Spleen (tissue), 11 donors: ENCODE measurements around the gene FHAD1. TPM values are rescaled to one million over a fixed set of nuclear protein-coding genes. Genes with fewer than 3 reads are reported as not detected.

ENCODE experiments used
- DNase-seq: peaks from one replicate; pipeline ENCODE4 v3.0.0-alpha.2; 2020
- H3K27ac ChIP-seq, 8 donors: fragments of 200-600 bp; sonication (generic) in 7 of 8; 1 replicate in 4 of 8; 2 replicates in 4 of 8; pipeline versions ENCODE4 v1.5.0 to v1.8.0; 2016 to 2021; ENCODE audit warnings: inconsistent platforms in 4 of 8, mild to moderate bottlenecking in 4 of 8, moderate library complexity in 1 of 8
- H3K27me3 ChIP-seq, 7 donors: fragments of 200-600 bp; sonication (generic) in 6 of 7; replicated peaks in 1 of 7; 1 replicate in 4 of 7; 2 replicates in 3 of 7; pipeline versions ENCODE4 v1.5.0 to v1.8.0; 2016 to 2021; ENCODE audit warnings: inconsistent platforms in 3 of 7, mild to moderate bottlenecking in 1 of 7
- H3K36me3 ChIP-seq, 6 donors: fragments of 200-600 bp; sonication (generic) in 5 of 6; 1 replicate in 4 of 6; 2 replicates in 2 of 6; pipeline versions ENCODE4 v1.5.0 to v1.8.0; 2016 to 2021; ENCODE audit warnings: inconsistent platforms in 2 of 6
- H3K4me1 ChIP-seq, 6 donors: fragments of 200-600 bp; sonication (generic) in 5 of 6; 1 replicate in 3 of 6; 2 replicates in 3 of 6; pipeline versions ENCODE4 v1.5.0 to v1.8.0; 2016 to 2021; ENCODE audit warnings: inconsistent platforms in 3 of 6
- H3K4me3 ChIP-seq, 8 donors: fragments of 200-600 bp; sonication (generic) in 7 of 8; 1 replicate in 4 of 8; 2 replicates in 4 of 8; pipeline versions ENCODE4 v1.5.0 to v1.8.0; 2016 to 2021; ENCODE audit warnings: inconsistent platforms in 4 of 8, mild to moderate bottlenecking in 4 of 8, moderate library complexity in 2 of 8
- H3K9me3 ChIP-seq, 8 donors: fragments of 200-600 bp; sonication (generic) in 7 of 8; 1 replicate in 4 of 8; 2 replicates in 4 of 8; pipeline versions ENCODE4 v1.5.0 to v1.8.0; 2016 to 2021; ENCODE audit warnings: inconsistent platforms in 4 of 8
- POLR2A ChIP-seq, 3 donors: fragments of 450-650 bp; IDR thresholded peaks; one replicate each; pipeline ENCODE4 v1.5.1; 2017; ENCODE audit warnings: antibody characterized with exemption in 3 of 3, mild to moderate bottlenecking in 1 of 3
- POLR2AphosphoS5 ChIP-seq, 3 donors: sonication (generic); formaldehyde crosslinking; IDR thresholded peaks; one replicate each; pipeline ENCODE4 v1.5.1; 2017; ENCODE audit warnings: antibody characterized with exemption in 3 of 3
- WGBS, 5 donors: extraction: QIAGEN DNeasy Blood & Tissue Kit in 3 of 5; methylation state at CpG; one replicate each; pipeline versions ENCODE4 v1.1.5 to v1.1.7; 2013 to 2018; 5-methylcytosine and 5-hydroxymethylcytosine counted together
- intact Hi-C: fragments of 100-400 bp; cut with DNase I; formaldehyde crosslinking; loops from one replicate; pipeline ENCODE4 v1.15.0; 2023; ENCODE audit warnings: low total_unique reads
- polyA plus RNA-seq, 3 donors: library from polyadenylated mRNA; stranded (reverse); fragments of 200-250 nt; gene quantifications; one replicate each; pipeline ENCODE4 v1.2.1, GENCODE V29; 2013
- total RNA-seq, 7 donors: library from RNA; depleted of rRNA in 3 of 7; stranded (reverse); fragments of >200 nt in 3 of 7; fragmentation: NEBNext Ultra II Directional in 4 of 7; extraction: Animal tissue kit (Norgen Biotek cat#: 25700) in 4 of 7; gene quantifications; one replicate each; pipeline versions ENCODE4 v1.1.0 to v1.2.1, GENCODE V29; 2016 to 2021
- TF ChIP-seq, protein P1 (sequence below), 11 experiments: fragments of 200-600 bp in 7 of 11; fragments of 450-650 bp in 4 of 11; sonication (generic) in 4 of 11; IDR thresholded peaks in 8 of 11; conservative IDR thresholded peaks in 3 of 11; 1 replicate in 7 of 11; 2 replicates in 4 of 11; pipeline versions ENCODE4 v1.4.0 to v1.8.0; 2016 to 2021; ENCODE audit warnings: antibody characterized with exemption in 11 of 11, inconsistent platforms in 4 of 11, mild to moderate bottlenecking in 1 of 11
- donor health status: healthy with polysubstance abuse.
- donor health status: DM: no; HTN: no; CAD: no; lungs with moderate emphysema.
- donor health status: DM: no; HTN: no; CAD: no.
- donor health status: Bipolar disorder and iron deficiency.
- donor health status: healthy.
- donor health status: DM: no; HTN: no; CAD: no.
- donor health status: DM: yes; HTN: yes; CAD: no.

FHAD1 gene
- total and polyA plus RNA-seq, 10 donors = 0.22 to 1.0 (median 0.28) TPM; not detected in 3

GRCh38 chr1:15362096-15362736 is 115.2 kb downstream of the FHAD1 start:
- no peak for DNase-seq
- H3K9me3 ChIP-seq = no peaks in the 10 kb centered on the region
- 84 to 90% (median 89%) methylated on average over 10 to 13 of the region's 13 CpGs for WGBS, 5 donors
- peaks cover 0 to 4% (median 0%) of the 10 kb centered on the region in 6 donors for H3K4me1 ChIP-seq
- TF ChIP-seq, protein P1, sequence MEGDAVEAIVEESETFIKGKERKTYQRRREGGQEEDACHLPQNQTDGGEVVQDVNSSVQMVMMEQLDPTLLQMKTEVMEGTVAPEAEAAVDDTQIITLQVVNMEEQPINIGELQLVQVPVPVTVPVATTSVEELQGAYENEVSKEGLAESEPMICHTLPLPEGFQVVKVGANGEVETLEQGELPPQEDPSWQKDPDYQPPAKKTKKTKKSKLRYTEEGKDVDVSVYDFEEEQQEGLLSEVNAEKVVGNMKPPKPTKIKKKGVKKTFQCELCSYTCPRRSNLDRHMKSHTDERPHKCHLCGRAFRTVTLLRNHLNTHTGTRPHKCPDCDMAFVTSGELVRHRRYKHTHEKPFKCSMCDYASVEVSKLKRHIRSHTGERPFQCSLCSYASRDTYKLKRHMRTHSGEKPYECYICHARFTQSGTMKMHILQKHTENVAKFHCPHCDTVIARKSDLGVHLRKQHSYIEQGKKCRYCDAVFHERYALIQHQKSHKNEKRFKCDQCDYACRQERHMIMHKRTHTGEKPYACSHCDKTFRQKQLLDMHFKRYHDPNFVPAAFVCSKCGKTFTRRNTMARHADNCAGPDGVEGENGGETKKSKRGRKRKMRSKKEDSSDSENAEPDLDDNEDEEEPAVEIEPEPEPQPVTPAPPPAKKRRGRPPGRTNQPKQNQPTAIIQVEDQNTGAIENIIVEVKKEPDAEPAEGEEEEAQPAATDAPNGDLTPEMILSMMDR (IDR thresholded peaks at IDR 0.05 in 8 of 11, conservative IDR thresholded peaks at IDR 0.05 in 3 of 11) = no peak
- TF ChIP-seq POLR2A (IDR thresholded peaks at IDR 0.05) (no peak), POLR2AphosphoS5 (IDR thresholded peaks at IDR 0.05) (no peak)
- intact Hi-C loops = no loop called here
- H3K27me3 ChIP-seq = no peaks in the 10 kb centered on the region
- no peaks in the 10 kb centered on the region for H3K36me3 ChIP-seq
- no peak overlapping the region for H3K4me3 ChIP-seq
- H3K27ac ChIP-seq = no peak overlapping the region

GRCh38 chr1:15362737-15363128 is 115.7 kb downstream of the FHAD1 start:
- WGBS, 5 donors = 76 to 90% (median 81%) methylated on average over 3 to 4 of the region's 4 CpGs
- intact Hi-C loops = no loop called here
- H3K4me1 ChIP-seq = peaks cover 0 to 4% (median 0%) of the 10 kb centered on the region in 6 donors
- no peaks in the 10 kb centered on the region for H3K36me3 ChIP-seq
- H3K27ac ChIP-seq = no peak overlapping the region
- no peaks in the 10 kb centered on the region for H3K27me3 ChIP-seq
- DNase-seq = no peak
- H3K4me3 ChIP-seq = no peak overlapping the region
- TF ChIP-seq, protein P1 (IDR thresholded peaks at IDR 0.05 in 8 of 11, conservative IDR thresholded peaks at IDR 0.05 in 3 of 11) = no peak
- H3K9me3 ChIP-seq = no peaks in the 10 kb centered on the region

DNA sequence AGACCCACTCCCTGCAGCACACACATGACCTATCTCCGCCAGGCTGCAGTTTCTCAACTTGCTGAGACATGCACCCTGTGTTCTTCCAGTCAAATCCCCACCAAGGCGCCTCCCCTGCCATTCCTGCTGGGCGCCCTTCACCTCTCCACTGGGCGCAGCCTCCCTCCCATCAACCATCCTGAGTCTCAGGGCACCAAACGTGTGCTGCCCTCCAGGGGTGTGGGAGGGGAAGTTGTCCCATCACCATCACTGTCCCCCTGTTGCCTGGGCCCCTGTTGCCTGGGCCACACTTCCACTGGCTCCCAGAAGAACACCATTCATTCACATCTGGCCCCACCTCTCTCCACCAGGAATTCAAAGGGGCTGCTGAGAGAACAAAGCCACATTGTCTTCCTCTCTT is 117.7 kb downstream of the FHAD1 start:
- no peak for DNase-seq
- Histone ChIP-seq H3K4me1 (peaks cover 0 to 11% (median 0%) of the 10 kb centered on the region in 6 donors), H3K9me3 (no peaks in the 10 kb centered on the region), H3K4me3 (no peak overlapping the region), H3K27ac (no peak overlapping the region), H3K27me3 (no peaks in the 10 kb centered on the region), H3K36me3 (no peaks in the 10 kb centered on the region)
- TF ChIP-seq POLR2A (IDR thresholded peaks at IDR 0.05) = no peak
- TF ChIP-seq POLR2AphosphoS5 (IDR thresholded peaks at IDR 0.05) = no peak
- TF ChIP-seq, protein P1 (IDR thresholded peaks at IDR 0.05 in 8 of 11, conservative IDR thresholded peaks at IDR 0.05 in 3 of 11) = peak in 1 of 11 experiments; percentile 20
- WGBS, 5 donors = 67 to 84% (median 81%) methylated on average over 5 of the region's 5 CpGs
- intact Hi-C loops = no loop called here

DNA sequence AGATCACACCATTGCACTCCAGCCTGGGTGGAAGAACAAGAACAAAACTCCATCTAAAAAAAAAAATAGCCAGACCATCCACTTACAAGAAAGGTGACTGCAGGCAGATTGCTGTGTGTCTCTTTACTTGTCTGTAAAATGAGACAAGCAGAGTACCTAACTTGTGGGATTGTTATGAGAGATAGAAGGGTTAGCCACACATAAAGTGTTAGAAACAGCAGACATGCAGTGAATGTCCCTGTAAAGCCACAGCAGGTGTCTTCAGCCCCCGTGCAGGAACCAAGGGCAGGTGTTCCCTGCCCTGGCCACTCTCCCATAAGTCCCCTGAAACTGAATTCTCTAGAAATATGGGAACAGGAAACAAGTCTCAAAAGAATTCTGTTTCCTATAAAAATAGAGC is 121.9 kb downstream of the FHAD1 start:
- no peak for DNase-seq
- Histone ChIP-seq H3K4me1 (peaks cover 3 to 35% (median 12%) of the 10 kb centered on the region in 6 donors), H3K36me3 (no peaks in the 10 kb centered on the region), H3K4me3 (no peak overlapping the region), H3K27ac (no peak overlapping the region), H3K9me3 (no peaks in the 10 kb centered on the region), H3K27me3 (no peaks in the 10 kb centered on the region)
- intact Hi-C loops = no loop called here
- 46 to 69% (median 60%) methylated on average over 1 of the region's 1 CpG for WGBS, 5 donors
- TF ChIP-seq, protein P1 (IDR thresholded peaks at IDR 0.05 in 8 of 11, conservative IDR thresholded peaks at IDR 0.05 in 3 of 11) = no peak
- no peak for TF ChIP-seq POLR2A (IDR thresholded peaks at IDR 0.05)
- no peak for TF ChIP-seq POLR2AphosphoS5 (IDR thresholded peaks at IDR 0.05)
